Spleen (tissue), 7 donors: Measurements from ENCODE around the gene ATP7B.

Experiments used
- POLR2A ChIP-seq, 3 donors: fragments of 450-650 bp; IDR thresholded peaks; one replicate each; pipeline ENCODE4 v1.5.1; 2017; ENCODE audit warnings: antibody characterized with exemption in 3 of 3, mild to moderate bottlenecking in 1 of 3
- TF ChIP-seq, protein P1 (sequence below), 11 experiments: fragments of 200-600 bp in 7 of 11; fragments of 450-650 bp in 4 of 11; sonication (generic) in 4 of 11; IDR thresholded peaks in 8 of 11; conservative IDR thresholded peaks in 3 of 11; 1 replicate in 7 of 11; 2 replicates in 4 of 11; pipeline versions ENCODE4 v1.4.0 to v1.8.0; 2016 to 2021; ENCODE audit warnings: antibody characterized with exemption in 11 of 11, inconsistent platforms in 4 of 11, mild to moderate bottlenecking in 1 of 11
- donor health status: DM: no; HTN: no; CAD: no; lungs with moderate emphysema.
- donor health status: DM: no; HTN: no; CAD: no.
- donor health status: DM: no; HTN: no; CAD: no.

DNA sequence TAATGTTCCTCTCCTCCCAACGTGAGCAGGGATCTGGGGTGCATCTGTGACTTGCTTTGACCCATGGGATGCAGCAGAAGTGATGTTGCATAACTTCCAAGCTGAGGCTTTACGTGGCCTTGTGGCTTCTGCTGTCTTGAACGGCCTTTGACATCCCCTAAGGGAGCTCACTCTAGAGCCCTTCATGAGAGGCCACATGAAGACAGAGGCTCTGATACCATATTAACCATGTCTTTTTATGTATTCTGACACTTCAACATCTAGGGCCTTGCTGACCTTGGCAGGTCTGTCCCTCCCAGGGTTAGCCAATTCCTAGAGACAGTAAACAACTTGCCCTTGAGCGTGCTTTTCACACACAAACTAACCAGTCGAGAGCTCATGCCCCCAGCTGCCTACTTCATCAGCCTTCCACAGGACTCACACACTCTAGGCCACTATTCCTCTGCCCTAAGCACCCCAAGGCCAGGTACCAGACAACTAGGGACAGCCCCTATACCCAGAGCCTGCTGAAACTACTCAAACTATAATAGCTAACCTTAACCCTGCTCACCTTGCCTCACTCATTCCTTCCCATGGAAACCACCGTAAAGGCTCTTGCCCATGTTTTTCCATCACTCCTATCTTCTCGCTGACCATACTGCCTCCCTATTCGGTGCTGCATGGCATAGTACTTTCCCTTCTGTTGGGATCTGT lies 104.1 kb downstream of the ATP7B start:
- TF ChIP-seq, protein P1, sequence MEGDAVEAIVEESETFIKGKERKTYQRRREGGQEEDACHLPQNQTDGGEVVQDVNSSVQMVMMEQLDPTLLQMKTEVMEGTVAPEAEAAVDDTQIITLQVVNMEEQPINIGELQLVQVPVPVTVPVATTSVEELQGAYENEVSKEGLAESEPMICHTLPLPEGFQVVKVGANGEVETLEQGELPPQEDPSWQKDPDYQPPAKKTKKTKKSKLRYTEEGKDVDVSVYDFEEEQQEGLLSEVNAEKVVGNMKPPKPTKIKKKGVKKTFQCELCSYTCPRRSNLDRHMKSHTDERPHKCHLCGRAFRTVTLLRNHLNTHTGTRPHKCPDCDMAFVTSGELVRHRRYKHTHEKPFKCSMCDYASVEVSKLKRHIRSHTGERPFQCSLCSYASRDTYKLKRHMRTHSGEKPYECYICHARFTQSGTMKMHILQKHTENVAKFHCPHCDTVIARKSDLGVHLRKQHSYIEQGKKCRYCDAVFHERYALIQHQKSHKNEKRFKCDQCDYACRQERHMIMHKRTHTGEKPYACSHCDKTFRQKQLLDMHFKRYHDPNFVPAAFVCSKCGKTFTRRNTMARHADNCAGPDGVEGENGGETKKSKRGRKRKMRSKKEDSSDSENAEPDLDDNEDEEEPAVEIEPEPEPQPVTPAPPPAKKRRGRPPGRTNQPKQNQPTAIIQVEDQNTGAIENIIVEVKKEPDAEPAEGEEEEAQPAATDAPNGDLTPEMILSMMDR (IDR thresholded peaks at IDR 0.05 in 8 of 11, conservative IDR thresholded peaks at IDR 0.05 in 3 of 11) = no peak
- TF ChIP-seq POLR2A (IDR thresholded peaks at IDR 0.05) = no peak
